IPS-NIHi7 (cell line): ENCODE results near the gene PLEKHM3.

Source experiments
- DNase-seq: peaks from one replicate; pipeline ENCODE4 v3.0.0; 2012; ENCODE audit warnings: mixed read lengths; ENCODE audit errors: extremely low spot score

PLEKHM3 gene

GRCh38 chr2:208025037-208025813, at the start of gene PLEKHM3:
TSS of gene PLEKHM3 (minus strand) at chr2:208025527. CDS start at chr2:208001639, 23,888 bp downstream.
- DNase-seq: peak; percentile 90

GRCh38 chr2:208074610-208075356, 49.5 kb upstream of the PLEKHM3 start:
- no peak for DNase-seq

- DNase-seq: peak; percentile 80
Observed at GRCh38 chr2:208072250-208072892, 47.0 kb upstream of the PLEKHM3 start.

GRCh38 chr2:208069186-208069585, 43.9 kb upstream of the PLEKHM3 start:
- DNase-seq: no peak

- no peak for DNase-seq
Observed at GRCh38 chr2:208066016-208066415, 40.7 kb upstream of the PLEKHM3 start.

GRCh38 chr2:208065476-208065875, 40.1 kb upstream of the PLEKHM3 start:
- DNase-seq: no peak

- no peak for DNase-seq
Observed at GRCh38 chr2:208064220-208064961, 39.1 kb upstream of the PLEKHM3 start.

GRCh38 chr2:208062961-208063360, 37.6 kb upstream of the PLEKHM3 start:
- no peak for DNase-seq

GRCh38 chr2:208062113-208062512, 36.8 kb upstream of the PLEKHM3 start:
- DNase-seq: no peak

GRCh38 chr2:208057108-208057507, 31.8 kb upstream of the PLEKHM3 start:
- DNase-seq: no peak

- DNase-seq: no peak
Observed at GRCh38 chr2:208049441-208049840, 24.1 kb upstream of the PLEKHM3 start.

GRCh38 chr2:208049006-208049405, 23.7 kb upstream of the PLEKHM3 start:
- DNase-seq: no peak

- DNase-seq: no peak
Observed at GRCh38 chr2:208047840-208048239, 22.5 kb upstream of the PLEKHM3 start.

- no peak for DNase-seq
Observed at GRCh38 chr2:208046686-208047085, 21.4 kb upstream of the PLEKHM3 start.

GRCh38 chr2:208042450-208042849, 17.1 kb upstream of the PLEKHM3 start:
- DNase-seq: no peak

GRCh38 chr2:208042041-208042440, 16.7 kb upstream of the PLEKHM3 start:
- DNase-seq: peak; percentile 35

- DNase-seq: peak; percentile 72
Observed at GRCh38 chr2:208040199-208041171, 15.2 kb upstream of the PLEKHM3 start.

- DNase-seq: no peak
Observed at GRCh38 chr2:208039376-208040110, 14.2 kb upstream of the PLEKHM3 start.

- no peak for DNase-seq
Observed at GRCh38 chr2:208037564-208038487, 12.5 kb upstream of the PLEKHM3 start.
